Measurements from ENCODE around the gene JMJD8. TPM values are rescaled to one million over a fixed set of nuclear protein-coding genes. Genes with fewer than 3 reads are reported as not detected.

Gene JMJD8
- total RNA-seq, 4 donors from 2014 or later = 41.8 to 90.5 (median 82.3) TPM

GRCh38 chr16:673399-673991 lies 10.6 kb downstream of the JMJD8 start:
- intact Hi-C loops (cut with DNase I; ENCODE audit: low total_unique reads) = no loop called here
- H3K4me3 ChIP-seq (ENCODE audit: low read depth, poor library complexity, severe bottlenecking) = no peak overlapping the region
- TF ChIP-seq CTCF (IDR thresholded peaks at IDR 0.05) (no peak), POLR2A (IDR thresholded peaks at IDR 0.05) (no peak)
- no peak for DNase-seq (ENCODE audit: low spot score in 2 of 2)
- WGBS, 2 donors = 86 to 89% methylated on average over 18 of the region's 18 CpGs

GRCh38 chr16:672851-673250 lies 11.3 kb downstream of the JMJD8 start:
- no peak overlapping the region for H3K4me3 ChIP-seq (ENCODE audit: low read depth, poor library complexity, severe bottlenecking)
- TF ChIP-seq POLR2A (IDR thresholded peaks at IDR 0.05) (no peak), CTCF (IDR thresholded peaks at IDR 0.05) (no peak)
- no peak for DNase-seq (ENCODE audit: low spot score in 2 of 2)
- intact Hi-C loops (cut with DNase I; ENCODE audit: low total_unique reads) = no loop called here
- 93% methylated on average over 18 to 21 of the region's 21 CpGs for WGBS, 2 donors

- DNase-seq (ENCODE audit: low spot score in 2 of 2) = no peak
- TF ChIP-seq POLR2A (IDR thresholded peaks at IDR 0.05) (no peak), CTCF (IDR thresholded peaks at IDR 0.05) (no peak)
- intact Hi-C loops (cut with DNase I; ENCODE audit: low total_unique reads) = no loop called here
- 93% methylated on average over 15 to 17 of the region's 19 CpGs for WGBS, 2 donors
- no peak overlapping the region for H3K4me3 ChIP-seq (ENCODE audit: low read depth, poor library complexity, severe bottlenecking)
Observed at GRCh38 chr16:672371-672770, 11.8 kb downstream of the JMJD8 start.

- no peak for DNase-seq (ENCODE audit: low spot score in 2 of 2)
- 84 to 93% methylated on average over 24 to 33 of the region's 40 CpGs for WGBS, 2 donors
- intact Hi-C loops (cut with DNase I; ENCODE audit: low total_unique reads) = no loop called here
- TF ChIP-seq POLR2A (IDR thresholded peaks at IDR 0.05) (no peak), CTCF (IDR thresholded peaks at IDR 0.05) (no peak)
- H3K4me3 ChIP-seq (ENCODE audit: low read depth, poor library complexity, severe bottlenecking) = no peak overlapping the region
Observed at GRCh38 chr16:671353-672131, 12.6 kb downstream of the JMJD8 start.

GRCh38 chr16:670485-671352 lies 13.4 kb downstream of the JMJD8 start:
- 91 to 93% methylated on average over 47 to 51 of the region's 52 CpGs for WGBS, 2 donors
- DNase-seq (ENCODE audit: low spot score in 2 of 2) = no peak
- intact Hi-C loops (cut with DNase I; ENCODE audit: low total_unique reads) = no loop called here
- TF ChIP-seq CTCF (IDR thresholded peaks at IDR 0.05) (no peak), POLR2A (IDR thresholded peaks at IDR 0.05) (no peak)
- H3K4me3 ChIP-seq (ENCODE audit: low read depth, poor library complexity, severe bottlenecking) = no peak overlapping the region

Data from lower leg skin (tissue), 4 donors.